Measurements from ENCODE around the gene ETFBKMT. TPM values are rescaled to one million over a fixed set of nuclear protein-coding genes. Genes with fewer than 3 reads are reported as not detected.
"Not testable (repeated sequence)": the region's sequence is repeated elsewhere in the genome, so short reads cannot be mapped to it uniquely, and the experiment has no call there.

The ETFBKMT gene
- polyA plus RNA-seq, 1 experiment: 2.1 TPM

DNA sequence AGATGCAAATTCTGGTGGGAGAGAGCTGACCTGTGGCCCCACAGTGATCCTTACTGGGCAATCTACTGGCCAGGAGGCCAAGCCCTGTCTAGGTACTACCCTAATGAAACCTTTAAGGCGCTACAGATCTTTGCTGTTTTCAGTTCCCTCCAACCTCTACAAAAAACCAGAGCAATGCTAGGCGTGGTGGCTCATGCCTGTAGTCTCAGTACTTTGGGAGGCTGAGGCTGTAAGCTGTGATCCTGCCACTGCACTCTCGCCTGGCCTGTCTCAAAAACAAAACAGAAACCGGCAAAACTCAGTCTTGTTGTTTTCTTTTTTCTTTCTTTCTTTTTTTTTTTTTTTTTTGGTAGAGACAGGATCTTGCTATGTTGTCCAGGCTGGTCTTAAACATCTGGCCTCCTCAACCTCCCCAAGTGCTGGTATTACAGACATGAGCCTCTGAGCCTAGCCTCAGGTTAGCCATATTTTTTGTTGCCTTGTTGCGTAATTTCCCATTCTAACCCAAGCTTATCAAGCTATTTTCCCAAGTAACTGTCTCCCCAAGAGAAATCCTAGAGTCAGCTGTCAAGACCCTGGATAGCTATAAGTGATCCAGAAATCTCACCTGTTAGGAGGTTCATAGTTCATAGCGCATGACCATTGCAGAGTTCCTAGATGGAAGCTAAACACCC lies 2.8 kb downstream of the ETFBKMT start:
- ChIA-PET CTCF (interaction anchor here (1.3 to 2.3 kb wide), 3 partner anchors 9 to 259 kb away, joined by 4 to 11 read pairs (median 6); no protein-coding TSS in a partner anchor), POLR2A (no interaction called here)
- no peak for DNase-seq (ENCODE audit: low read depth, low spot score)

DNA sequence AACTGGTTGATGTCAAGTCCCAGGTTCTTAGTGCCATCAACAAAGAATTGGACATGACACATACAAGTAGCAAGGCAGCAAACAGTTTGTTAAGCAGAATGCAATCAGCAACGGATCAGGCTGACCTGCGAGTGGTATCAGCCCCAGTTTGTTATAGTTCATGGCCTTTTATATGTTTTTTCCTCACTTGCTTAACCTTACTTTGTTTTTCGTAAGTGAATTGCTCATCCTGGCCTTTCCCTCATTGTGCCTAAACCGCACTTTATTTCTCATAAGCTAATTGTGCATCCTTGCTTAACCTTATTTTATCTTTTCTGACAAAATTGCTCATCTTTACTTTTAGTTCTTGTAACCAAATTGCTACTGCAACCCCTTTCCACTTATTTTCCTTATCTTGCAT lies 4.1 kb downstream of the ETFBKMT start:
- no peak overlapping the region for H3K27ac ChIP-seq (ENCODE audit: low read depth, low read length)
- ChIA-PET CTCF (interaction anchor here (1.5 to 2.3 kb wide), 2 partner anchors 11 to 18 kb away, joined by 6 to 11 read pairs; no protein-coding TSS in a partner anchor), POLR2A (no interaction called here)
- TF ChIP-seq, protein P1, sequence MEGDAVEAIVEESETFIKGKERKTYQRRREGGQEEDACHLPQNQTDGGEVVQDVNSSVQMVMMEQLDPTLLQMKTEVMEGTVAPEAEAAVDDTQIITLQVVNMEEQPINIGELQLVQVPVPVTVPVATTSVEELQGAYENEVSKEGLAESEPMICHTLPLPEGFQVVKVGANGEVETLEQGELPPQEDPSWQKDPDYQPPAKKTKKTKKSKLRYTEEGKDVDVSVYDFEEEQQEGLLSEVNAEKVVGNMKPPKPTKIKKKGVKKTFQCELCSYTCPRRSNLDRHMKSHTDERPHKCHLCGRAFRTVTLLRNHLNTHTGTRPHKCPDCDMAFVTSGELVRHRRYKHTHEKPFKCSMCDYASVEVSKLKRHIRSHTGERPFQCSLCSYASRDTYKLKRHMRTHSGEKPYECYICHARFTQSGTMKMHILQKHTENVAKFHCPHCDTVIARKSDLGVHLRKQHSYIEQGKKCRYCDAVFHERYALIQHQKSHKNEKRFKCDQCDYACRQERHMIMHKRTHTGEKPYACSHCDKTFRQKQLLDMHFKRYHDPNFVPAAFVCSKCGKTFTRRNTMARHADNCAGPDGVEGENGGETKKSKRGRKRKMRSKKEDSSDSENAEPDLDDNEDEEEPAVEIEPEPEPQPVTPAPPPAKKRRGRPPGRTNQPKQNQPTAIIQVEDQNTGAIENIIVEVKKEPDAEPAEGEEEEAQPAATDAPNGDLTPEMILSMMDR (IDR thresholded peaks at IDR 0.05; ENCODE audit: low read depth, low read length): no peak
- no peaks in the 10 kb centered on the region for H3K27me3 ChIP-seq (ENCODE audit: control insufficient read depth, insufficient read depth, low read length)
- peaks cover 4% of the 10 kb centered on the region; the same call in 1 of the 2 replicates for H3K9me3 ChIP-seq (ENCODE audit: control insufficient read depth, insufficient read depth, low read length)
- no peak overlapping the region for H3K4me3 ChIP-seq (ENCODE audit: low read depth, low read length)
- DNase-seq (ENCODE audit: low read depth, low spot score): no peak

More for the DNA sequence above, 2.8 kb downstream of the ETFBKMT start:
- H3K27me3 ChIP-seq (ENCODE audit: control insufficient read depth, insufficient read depth, low read length): no peaks in the 10 kb centered on the region
- H3K27ac ChIP-seq (ENCODE audit: low read depth, low read length): no peak overlapping the region
- TF ChIP-seq, protein P1 (IDR thresholded peaks at IDR 0.05; ENCODE audit: low read depth, low read length): no peak
- no peaks in the 10 kb centered on the region; the same call in 1 of the 2 replicates for H3K9me3 ChIP-seq (ENCODE audit: control insufficient read depth, insufficient read depth, low read length)
- H3K4me3 ChIP-seq (ENCODE audit: low read depth, low read length): no peak overlapping the region

DNA sequence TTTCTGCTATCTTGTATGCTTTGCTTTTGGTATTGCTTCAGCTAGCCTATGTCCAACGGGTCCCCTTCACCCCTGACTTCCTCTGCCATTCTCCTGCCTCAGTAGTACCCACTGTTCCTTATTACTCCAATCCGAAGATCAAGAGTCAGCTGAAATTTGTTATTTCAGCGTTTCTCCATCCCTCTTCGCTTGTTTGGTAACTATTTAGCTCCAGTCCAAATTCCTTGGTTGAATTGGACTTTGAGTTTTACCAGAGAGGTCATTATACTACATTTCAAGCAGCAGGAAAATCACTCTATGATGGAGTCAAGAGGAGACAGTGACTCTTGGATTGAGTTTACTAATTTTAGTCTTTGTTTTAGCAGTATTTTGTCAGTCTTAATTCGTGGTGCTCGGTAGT lies 4.5 kb downstream of the ETFBKMT start:
- TF ChIP-seq, protein P1 (IDR thresholded peaks at IDR 0.05; ENCODE audit: low read depth, low read length): no peak
- H3K9me3 ChIP-seq (ENCODE audit: control insufficient read depth, insufficient read depth, low read length): peaks cover 5% of the 10 kb centered on the region; the same call in 1 of the 2 replicates
- ChIA-PET CTCF (interaction anchor here (2.3 kb wide), 1 partner anchor 11 kb away, joined by 11 read pairs; no protein-coding TSS in a partner anchor), POLR2A (no interaction called here)
- no peak for DNase-seq (ENCODE audit: low read depth, low spot score)
- no peaks in the 10 kb centered on the region for H3K27me3 ChIP-seq (ENCODE audit: control insufficient read depth, insufficient read depth, low read length)
- H3K27ac ChIP-seq (ENCODE audit: low read depth, low read length): no peak overlapping the region
- H3K4me3 ChIP-seq (ENCODE audit: low read depth, low read length): no peak overlapping the region

DNA sequence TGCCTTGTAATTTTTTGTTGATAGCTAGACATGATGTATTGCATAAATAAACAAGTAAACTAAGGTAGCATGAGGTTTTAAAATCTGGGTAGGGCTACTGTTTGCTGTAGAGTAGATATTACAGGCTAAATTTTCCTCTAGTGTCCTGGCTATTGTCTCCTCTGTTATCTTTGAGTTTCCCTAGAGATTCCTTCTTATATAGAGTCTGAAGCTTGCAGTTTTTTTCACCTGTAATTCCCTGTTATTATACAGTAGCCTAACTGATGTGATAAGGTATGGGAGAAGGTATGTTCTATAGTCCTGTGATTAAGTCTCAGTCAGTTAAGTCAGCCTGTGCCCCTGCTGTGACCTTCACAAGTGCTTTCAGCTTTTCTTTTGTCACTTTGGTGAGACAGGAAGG lies 9.5 kb downstream of the ETFBKMT start:
- Histone ChIP-seq H3K27ac (ENCODE audit: low read depth, low read length) (no peak overlapping the region), H3K27me3 (ENCODE audit: control insufficient read depth, insufficient read depth, low read length) (no peaks in the 10 kb centered on the region), H3K9me3 (ENCODE audit: control insufficient read depth, insufficient read depth, low read length) (peaks cover 11% of the 10 kb centered on the region; the same call in 1 of the 2 replicates), H3K4me3 (ENCODE audit: low read depth, low read length) (no peak overlapping the region)
- DNase-seq (ENCODE audit: low read depth, low spot score): no peak
- ChIA-PET CTCF (interaction anchor here (0.5 kb wide), 1 partner anchor 266 kb away, joined by 3 read pairs; no protein-coding TSS in a partner anchor), POLR2A (no interaction called here)
- TF ChIP-seq, protein P1 (IDR thresholded peaks at IDR 0.05; ENCODE audit: low read depth, low read length): no peak

DNA sequence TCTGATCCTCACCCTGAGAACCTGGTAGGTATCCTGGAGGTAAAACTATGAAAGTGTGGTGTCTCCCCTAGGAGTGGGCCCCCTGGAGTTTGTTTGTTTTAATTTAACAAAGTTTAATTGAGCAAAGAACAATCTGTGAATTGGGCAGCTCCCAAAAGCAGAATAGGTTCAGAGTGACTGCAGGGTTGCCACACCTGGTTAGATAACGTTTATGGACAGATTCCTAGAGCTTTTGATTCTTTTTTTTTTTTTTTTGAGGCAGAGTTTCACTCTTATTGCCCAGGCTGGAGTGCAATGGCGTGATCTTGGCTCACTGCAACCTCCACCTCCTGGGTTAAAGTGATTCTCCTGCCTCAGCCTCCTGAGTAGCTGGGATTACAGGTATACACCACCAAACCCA lies 10.1 kb downstream of the ETFBKMT start:
- H3K4me3 ChIP-seq (ENCODE audit: low read depth, low read length); POLR2A ChIA-PET; H3K27ac ChIP-seq (ENCODE audit: low read depth, low read length); H3K27me3 ChIP-seq (ENCODE audit: control insufficient read depth, insufficient read depth, low read length); DNase-seq (ENCODE audit: low read depth, low spot score): not testable (repeated sequence)
- CTCF ChIA-PET: interaction anchor here (0.5 to 1.2 kb wide), 2 partner anchors 267 to 1086 kb away, joined by 3 to 4 read pairs; partner anchors contain the start of gene YARS2
- H3K9me3 ChIP-seq (ENCODE audit: control insufficient read depth, insufficient read depth, low read length): peaks cover 11% of the 10 kb centered on the region; the same call in 1 of the 2 replicates
